ENCODE results near the gene ASPSCR1. TPM values are rescaled to one million over a fixed set of nuclear protein-coding genes. Genes with fewer than 3 reads are reported as not detected.

Gene ASPSCR1
- total and polyA plus RNA-seq, 2 of the 13 experiments (the other 11 are each of a cell fraction or from before 2014, with no cell fraction given): 274 to 314 TPM

DNA sequence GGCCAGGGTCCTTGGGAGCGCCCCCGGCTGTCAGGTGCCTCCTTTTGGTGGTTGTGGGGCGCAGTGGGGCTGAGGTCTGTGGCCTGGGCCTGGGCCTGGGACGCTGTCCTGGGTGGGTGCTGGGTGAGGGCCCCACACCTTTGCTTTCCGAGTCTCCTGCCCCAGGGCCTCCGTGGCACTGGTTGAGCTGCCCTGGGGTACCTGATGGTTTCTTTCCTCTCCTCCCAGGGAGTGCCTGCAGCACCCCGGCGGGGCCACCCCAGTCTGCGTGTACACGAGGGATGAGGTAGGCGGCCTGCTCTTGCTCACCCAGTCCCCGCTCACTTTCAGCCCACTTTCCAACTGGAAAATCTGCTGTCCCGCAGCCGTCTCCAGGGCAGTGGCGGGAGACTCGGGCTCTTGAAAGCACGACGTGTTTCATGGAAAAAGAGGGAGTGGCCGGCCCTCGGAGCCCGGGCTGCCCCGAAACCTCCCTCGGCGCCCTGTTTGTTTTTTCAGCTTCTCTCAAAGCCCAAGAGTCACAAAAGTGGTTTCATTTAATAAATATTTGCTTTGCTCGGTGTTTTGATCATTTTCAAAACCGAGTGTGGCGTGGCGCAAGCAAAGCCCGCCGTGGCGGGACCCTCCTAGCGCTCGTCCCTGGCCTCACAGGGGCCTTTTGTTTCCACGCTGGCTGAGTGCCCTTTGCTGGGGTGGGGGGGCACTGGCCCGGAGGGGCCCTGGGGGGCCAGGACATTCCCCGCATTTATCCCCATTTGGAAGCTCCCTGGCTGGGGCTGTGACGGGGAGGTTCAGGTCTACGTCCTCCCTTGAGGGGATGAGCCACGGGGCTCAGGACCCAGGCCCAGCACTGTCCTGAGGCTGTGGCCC lies 17.4 kb downstream of the ASPSCR1 start (continued):
- TF ChIP-seq, protein P1, sequence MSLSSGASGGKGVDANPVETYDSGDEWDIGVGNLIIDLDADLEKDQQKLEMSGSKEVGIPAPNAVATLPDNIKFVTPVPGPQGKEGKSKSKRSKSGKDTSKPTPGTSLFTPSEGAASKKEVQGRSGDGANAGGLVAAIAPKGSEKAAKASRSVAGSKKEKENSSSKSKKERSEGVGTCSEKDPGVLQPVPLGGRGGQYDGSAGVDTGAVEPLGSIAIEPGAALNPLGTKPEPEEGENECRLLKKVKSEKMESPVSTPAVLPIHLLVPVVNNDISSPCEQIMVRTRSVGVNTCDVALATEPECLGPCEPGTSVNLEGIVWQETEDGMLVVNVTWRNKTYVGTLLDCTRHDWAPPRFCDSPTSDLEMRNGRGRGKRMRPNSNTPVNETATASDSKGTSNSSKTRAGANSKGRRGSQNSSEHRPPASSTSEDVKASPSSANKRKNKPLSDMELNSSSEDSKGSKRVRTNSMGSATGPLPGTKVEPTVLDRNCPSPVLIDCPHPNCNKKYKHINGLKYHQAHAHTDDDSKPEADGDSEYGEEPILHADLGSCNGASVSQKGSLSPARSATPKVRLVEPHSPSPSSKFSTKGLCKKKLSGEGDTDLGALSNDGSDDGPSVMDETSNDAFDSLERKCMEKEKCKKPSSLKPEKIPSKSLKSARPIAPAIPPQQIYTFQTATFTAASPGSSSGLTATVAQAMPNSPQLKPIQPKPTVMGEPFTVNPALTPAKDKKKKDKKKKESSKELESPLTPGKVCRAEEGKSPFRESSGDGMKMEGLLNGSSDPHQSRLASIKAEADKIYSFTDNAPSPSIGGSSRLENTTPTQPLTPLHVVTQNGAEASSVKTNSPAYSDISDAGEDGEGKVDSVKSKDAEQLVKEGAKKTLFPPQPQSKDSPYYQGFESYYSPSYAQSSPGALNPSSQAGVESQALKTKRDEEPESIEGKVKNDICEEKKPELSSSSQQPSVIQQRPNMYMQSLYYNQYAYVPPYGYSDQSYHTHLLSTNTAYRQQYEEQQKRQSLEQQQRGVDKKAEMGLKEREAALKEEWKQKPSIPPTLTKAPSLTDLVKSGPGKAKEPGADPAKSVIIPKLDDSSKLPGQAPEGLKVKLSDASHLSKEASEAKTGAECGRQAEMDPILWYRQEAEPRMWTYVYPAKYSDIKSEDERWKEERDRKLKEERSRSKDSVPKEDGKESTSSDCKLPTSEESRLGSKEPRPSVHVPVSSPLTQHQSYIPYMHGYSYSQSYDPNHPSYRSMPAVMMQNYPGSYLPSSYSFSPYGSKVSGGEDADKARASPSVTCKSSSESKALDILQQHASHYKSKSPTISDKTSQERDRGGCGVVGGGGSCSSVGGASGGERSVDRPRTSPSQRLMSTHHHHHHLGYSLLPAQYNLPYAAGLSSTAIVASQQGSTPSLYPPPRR (CRISPR knock-in tag; IDR thresholded peaks at IDR 0.05; ENCODE audit: borderline replicate concordance): peak; percentile 34; the same call in 1 of the 2 replicates
- no peak for TF ChIP-seq KDM3A (CRISPR knock-in tag; IDR thresholded peaks at IDR 0.05; ENCODE audit: low read depth)
- peak; percentile 83; the same call in 1 of the 2 replicates for TF ChIP-seq SALL1 (CRISPR knock-in tag; IDR thresholded peaks at IDR 0.05)
- TF ChIP-seq ISL2 (CRISPR knock-in tag; IDR thresholded peaks at IDR 0.05): peak; percentile 96
- TF ChIP-seq, protein P2, sequence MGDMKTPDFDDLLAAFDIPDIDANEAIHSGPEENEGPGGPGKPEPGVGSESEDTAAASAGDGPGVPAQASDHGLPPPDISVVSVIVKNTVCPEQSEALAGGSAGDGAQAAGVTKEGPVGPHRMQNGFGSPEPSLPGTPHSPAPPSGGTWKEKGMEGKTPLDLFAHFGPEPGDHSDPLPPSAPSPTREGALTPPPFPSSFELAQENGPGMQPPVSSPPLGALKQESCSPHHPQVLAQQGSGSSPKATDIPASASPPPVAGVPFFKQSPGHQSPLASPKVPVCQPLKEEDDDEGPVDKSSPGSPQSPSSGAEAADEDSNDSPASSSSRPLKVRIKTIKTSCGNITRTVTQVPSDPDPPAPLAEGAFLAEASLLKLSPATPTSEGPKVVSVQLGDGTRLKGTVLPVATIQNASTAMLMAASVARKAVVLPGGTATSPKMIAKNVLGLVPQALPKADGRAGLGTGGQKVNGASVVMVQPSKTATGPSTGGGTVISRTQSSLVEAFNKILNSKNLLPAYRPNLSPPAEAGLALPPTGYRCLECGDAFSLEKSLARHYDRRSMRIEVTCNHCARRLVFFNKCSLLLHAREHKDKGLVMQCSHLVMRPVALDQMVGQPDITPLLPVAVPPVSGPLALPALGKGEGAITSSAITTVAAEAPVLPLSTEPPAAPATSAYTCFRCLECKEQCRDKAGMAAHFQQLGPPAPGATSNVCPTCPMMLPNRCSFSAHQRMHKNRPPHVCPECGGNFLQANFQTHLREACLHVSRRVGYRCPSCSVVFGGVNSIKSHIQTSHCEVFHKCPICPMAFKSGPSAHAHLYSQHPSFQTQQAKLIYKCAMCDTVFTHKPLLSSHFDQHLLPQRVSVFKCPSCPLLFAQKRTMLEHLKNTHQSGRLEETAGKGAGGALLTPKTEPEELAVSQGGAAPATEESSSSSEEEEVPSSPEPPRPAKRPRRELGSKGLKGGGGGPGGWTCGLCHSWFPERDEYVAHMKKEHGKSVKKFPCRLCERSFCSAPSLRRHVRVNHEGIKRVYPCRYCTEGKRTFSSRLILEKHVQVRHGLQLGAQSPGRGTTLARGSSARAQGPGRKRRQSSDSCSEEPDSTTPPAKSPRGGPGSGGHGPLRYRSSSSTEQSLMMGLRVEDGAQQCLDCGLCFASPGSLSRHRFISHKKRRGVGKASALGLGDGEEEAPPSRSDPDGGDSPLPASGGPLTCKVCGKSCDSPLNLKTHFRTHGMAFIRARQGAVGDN (CRISPR knock-in tag; IDR thresholded peaks at IDR 0.05): no peak
- TF ChIP-seq, protein P3, sequence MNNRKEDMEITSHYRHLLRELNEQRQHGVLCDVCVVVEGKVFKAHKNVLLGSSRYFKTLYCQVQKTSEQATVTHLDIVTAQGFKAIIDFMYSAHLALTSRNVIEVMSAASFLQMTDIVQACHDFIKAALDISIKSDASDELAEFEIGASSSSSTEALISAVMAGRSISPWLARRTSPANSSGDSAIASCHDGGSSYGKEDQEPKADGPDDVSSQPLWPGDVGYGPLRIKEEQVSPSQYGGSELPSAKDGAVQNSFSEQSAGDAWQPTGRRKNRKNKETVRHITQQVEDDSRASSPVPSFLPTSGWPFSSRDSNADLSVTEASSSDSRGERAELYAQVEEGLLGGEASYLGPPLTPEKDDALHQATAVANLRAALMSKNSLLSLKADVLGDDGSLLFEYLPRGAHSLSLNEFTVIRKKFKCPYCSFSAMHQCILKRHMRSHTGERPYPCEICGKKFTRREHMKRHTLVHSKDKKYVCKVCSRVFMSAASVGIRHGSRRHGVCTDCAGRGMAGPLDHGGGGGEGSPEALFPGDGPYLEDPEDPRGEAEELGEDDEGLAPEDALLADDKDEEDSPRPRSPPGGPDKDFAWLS (CRISPR knock-in tag; IDR thresholded peaks at IDR 0.05; ENCODE audit: borderline replicate concordance): no peak
- TF ChIP-seq ZNF780A (CRISPR knock-in tag; IDR thresholded peaks at IDR 0.05): 0 out of 2 replicates have a peak, but pooled peaks have one; percentile 41
- no peak; the same call in none of the 2 replicates for TF ChIP-seq PHF8 (CRISPR knock-in tag; IDR thresholded peaks at IDR 0.05)
- no peak for TF ChIP-seq ZNF121 (CRISPR knock-in tag; IDR thresholded peaks at IDR 0.05)
- TF ChIP-seq, protein P4, sequence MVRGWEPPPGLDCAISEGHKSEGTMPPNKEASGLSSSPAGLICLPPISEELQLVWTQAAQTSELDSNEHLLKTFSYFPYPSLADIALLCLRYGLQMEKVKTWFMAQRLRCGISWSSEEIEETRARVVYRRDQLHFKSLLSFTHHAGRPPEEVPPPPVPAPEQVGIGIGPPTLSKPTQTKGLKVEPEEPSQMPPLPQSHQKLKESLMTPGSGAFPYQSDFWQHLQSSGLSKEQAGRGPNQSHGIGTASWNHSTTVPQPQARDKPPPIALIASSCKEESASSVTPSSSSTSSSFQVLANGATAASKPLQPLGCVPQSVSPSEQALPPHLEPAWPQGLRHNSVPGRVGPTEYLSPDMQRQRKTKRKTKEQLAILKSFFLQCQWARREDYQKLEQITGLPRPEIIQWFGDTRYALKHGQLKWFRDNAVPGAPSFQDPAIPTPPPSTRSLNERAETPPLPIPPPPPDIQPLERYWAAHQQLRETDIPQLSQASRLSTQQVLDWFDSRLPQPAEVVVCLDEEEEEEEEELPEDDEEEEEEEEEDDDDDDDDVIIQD (CRISPR knock-in tag; IDR thresholded peaks at IDR 0.05; ENCODE audit: low read depth): 0 out of 2 replicates have a peak, but pooled peaks have one; percentile 9
- no peak for TF ChIP-seq GTF3A (CRISPR knock-in tag; conservative IDR thresholded peaks at IDR 0.05)
- TF ChIP-seq, protein P5, sequence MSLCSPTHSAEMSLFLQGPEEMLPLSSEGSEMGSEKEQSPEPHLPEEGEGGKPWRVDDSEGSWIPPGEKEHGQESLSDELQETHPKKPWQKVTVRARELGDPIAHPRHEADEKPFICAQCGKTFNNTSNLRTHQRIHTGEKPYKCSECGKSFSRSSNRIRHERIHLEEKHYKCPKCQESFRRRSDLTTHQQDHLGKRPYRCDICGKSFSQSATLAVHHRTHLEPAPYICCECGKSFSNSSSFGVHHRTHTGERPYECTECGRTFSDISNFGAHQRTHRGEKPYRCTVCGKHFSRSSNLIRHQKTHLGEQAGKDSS (CRISPR knock-in tag; IDR thresholded peaks at IDR 0.05; ENCODE audit: borderline replicate concordance, low read depth): peak; percentile 39; the same call in 1 of the 2 replicates
- peak; percentile 19; the same call in 1 of the 2 replicates for TF ChIP-seq ZNF614 (CRISPR knock-in tag; IDR thresholded peaks at IDR 0.05; ENCODE audit: borderline replicate concordance)
- peak; percentile 92 for TF ChIP-seq ZNF670 (CRISPR knock-in tag; IDR thresholded peaks at IDR 0.05; ENCODE audit: borderline replicate concordance)
